Measurements from ENCODE around the gene XKRX. TPM values are rescaled to one million over a fixed set of nuclear protein-coding genes. Genes with fewer than 3 reads are reported as not detected.

The XKRX gene
- total RNA-seq, 2 experiments from 2014 or later, result 0.15 to 0.35 TPM

DNA sequence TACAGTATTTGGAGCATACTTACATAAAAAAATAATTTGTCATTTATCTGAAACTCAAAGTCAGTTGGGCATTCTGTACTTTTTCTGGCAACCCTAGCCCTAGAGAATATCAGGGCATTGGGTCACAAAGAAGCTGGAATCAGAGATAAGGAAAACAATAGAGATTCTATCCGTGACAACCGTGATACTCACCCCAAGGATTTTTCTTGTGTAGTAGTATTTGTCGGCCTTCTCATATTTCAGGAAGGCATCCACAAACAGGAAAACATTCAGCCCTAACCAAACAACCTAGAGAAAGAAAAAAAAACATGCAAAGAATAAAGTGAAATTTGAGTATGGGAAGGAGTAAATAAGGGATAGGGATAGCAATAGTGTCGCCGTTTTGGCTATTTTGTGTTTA, 58.2 kb downstream of the XKRX start:
- Mint-ChIP-seq H3K4me3 (no peak overlapping the region), H3K9me3 (no peaks in the 10 kb centered on the region), H3K27ac (no peak overlapping the region), H3K4me1 (peaks cover 5% of the 10 kb centered on the region), H3K36me3 (ENCODE audit: low read depth) (no peaks in the 10 kb centered on the region), H3K27me3 (peaks cover 2% of the 10 kb centered on the region)
- ChIA-PET POLR2A (no interaction called here), CTCF (no interaction called here)
- DNase-seq, result no peak

DNA sequence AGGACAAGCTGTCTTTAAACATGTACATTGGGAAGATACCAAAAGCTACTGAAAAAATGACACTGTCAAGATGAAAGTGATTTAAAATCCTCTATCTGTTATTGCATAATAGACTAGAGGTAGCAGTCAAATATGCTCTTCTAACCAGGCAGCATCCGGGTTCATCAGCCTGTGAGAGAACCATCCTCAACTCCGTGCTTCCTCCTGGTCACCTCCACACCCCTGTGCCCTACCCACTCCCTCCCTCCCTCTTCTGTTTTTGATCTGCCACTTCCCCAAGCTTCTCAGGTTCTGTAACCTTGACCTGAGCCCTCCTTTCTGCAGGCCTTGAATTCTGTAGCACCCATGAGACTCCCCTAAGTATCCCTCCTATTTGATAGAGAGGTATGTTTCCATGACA, 60.4 kb downstream of the XKRX start:
- Mint-ChIP-seq H3K36me3 (ENCODE audit: low read depth) (no peaks in the 10 kb centered on the region), H3K9me3 (no peaks in the 10 kb centered on the region), H3K27me3 (no peaks in the 10 kb centered on the region), H3K4me3 (no peak overlapping the region), H3K4me1 (no peaks in the 10 kb centered on the region), H3K27ac (no peak overlapping the region)
- DNase-seq, result no peak
- POLR2A ChIA-PET, result no interaction called here
- CTCF ChIA-PET, result no interaction called here

DNA sequence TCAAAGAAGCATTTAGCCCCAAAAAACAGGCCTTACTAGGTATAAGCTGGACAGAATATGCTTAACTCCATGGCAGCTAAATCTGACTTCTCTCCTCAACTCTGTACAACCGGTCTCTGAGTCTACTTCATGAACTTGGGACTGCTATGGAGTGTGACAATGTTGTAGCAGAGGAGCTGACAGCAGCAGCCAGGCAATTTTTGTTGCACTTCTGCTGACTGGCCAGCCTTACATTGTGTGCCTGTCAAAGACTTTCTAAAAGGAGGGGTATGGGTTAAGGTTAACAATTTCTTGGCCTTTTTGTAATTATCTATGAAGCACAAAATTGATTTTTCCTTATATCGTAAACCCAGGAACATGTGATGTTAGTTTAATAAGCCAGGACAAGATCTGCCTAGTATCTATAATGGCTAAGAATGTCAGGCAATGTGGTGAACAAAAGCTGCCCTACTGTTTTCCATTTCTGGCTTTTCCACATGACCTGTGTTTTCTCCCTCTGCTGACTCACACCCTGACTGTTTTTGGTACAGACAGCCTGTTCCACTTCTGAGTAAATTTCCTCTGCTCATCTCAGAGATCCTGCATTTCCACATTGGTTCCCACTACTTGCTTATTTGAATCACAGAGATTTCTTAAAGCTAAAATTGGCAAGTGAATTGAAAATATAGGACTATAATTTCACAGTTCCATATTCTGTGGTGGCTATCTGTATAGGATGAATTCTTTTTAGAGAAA, 63.9 kb downstream of the XKRX start:
- no peak overlapping the region for H3K4me3 Mint-ChIP-seq
- no peaks in the 10 kb centered on the region for H3K36me3 Mint-ChIP-seq (ENCODE audit: low read depth)
- no peaks in the 10 kb centered on the region for H3K27me3 Mint-ChIP-seq
- H3K9me3 Mint-ChIP-seq, result no peaks in the 10 kb centered on the region
- no peak for DNase-seq
- no peak overlapping the region for H3K27ac Mint-ChIP-seq
- H3K4me1 Mint-ChIP-seq, result no peaks in the 10 kb centered on the region
- CTCF ChIA-PET, result no interaction called here
- POLR2A ChIA-PET, result no interaction called here

Other genes with a start within 250 kb of the XKRX start
- gene SYTL4, start 196.8 kb downstream of the XKRX start, total RNA-seq, result not detected
- gene CSTF2, start 108.5 kb downstream of the XKRX start, total RNA-seq, result 10 to 100 TPM; 33.3 to 36.3 TPM
- gene NOX1, start 54.6 kb downstream of the XKRX start, total RNA-seq, result not detected
- not detected for gene ARL13A, start 40.8 kb upstream of the XKRX start, total RNA-seq
- gene TRMT2B, start 123.2 kb upstream of the XKRX start, total RNA-seq, result 10 to 100 TPM; 21.1 to 24.0 TPM
- not detected for gene TMEM35A, start 150.0 kb upstream of the XKRX start, total RNA-seq
- 10 to 100 TPM; 25.0 to 25.9 TPM for gene CENPI, start 169.3 kb upstream of the XKRX start, total RNA-seq

Measured in activated CD4-positive, alpha-beta memory T cell treated with anti-CD3 and anti-CD28 coated beads, Interleukin-2, amount 10 ng/mL, durations not matched to agents 7 days and 5 days (primary cell).